Transverse colon (tissue), 4 donors: ENCODE data around the gene RARS1. TPM values are rescaled to one million over a fixed set of nuclear protein-coding genes. Genes with fewer than 3 reads are reported as not detected.

Experiments
- DNase-seq: peaks from one replicate; pipeline ENCODE4 v3.0.0-alpha.2; 2019
- H3K27ac ChIP-seq, 4 donors: fragments of 200-600 bp; sonication (generic); 2 replicates each; pipeline ENCODE4 v1.5.1; 2016 to 2018; ENCODE audit warnings: inconsistent platforms in 4 of 4
- H3K27me3 ChIP-seq: fragments of 200-600 bp; sonication (generic); 2 replicates; pipeline ENCODE4 v1.5.1; 2017; ENCODE audit warnings: inconsistent platforms
- H3K36me3 ChIP-seq, 4 donors: fragments of 200-600 bp; sonication (generic); 2 replicates each; pipeline ENCODE4 v1.5.1; 2017 to 2019; ENCODE audit warnings: inconsistent platforms in 4 of 4
- H3K4me1 ChIP-seq, 4 donors: fragments of 200-600 bp; sonication (generic); 2 replicates each; pipeline ENCODE4 v1.5.1; 2017 to 2020; ENCODE audit warnings: inconsistent platforms in 4 of 4
- H3K4me3 ChIP-seq, 4 donors: fragments of 200-600 bp; sonication (generic); 1 replicate in 1 of 4; 2 replicates in 3 of 4; pipeline versions ENCODE4 v1.5.1 to v1.6.1; 2017 to 2019; ENCODE audit warnings: inconsistent platforms in 4 of 4
- H3K9me3 ChIP-seq, 2 donors: fragments of 200-600 bp; sonication (generic); 2 replicates each; pipeline ENCODE4 v1.5.1; 2017 to 2019; ENCODE audit warnings: inconsistent platforms in 2 of 2
- EP300 ChIP-seq: sonication (generic); formaldehyde crosslinking; IDR thresholded peaks from one replicate; pipeline ENCODE4 v1.6.1; 2017; ENCODE audit warnings: antibody characterized with exemption, low read depth
- POLR2A ChIP-seq: fragments of 450-650 bp; IDR thresholded peaks from one replicate; pipeline ENCODE4 v1.6.1; 2016; ENCODE audit warnings: antibody characterized with exemption, mild to moderate bottlenecking, moderate library complexity
- POLR2AphosphoS5 ChIP-seq, 3 donors: sonication (generic); formaldehyde crosslinking; IDR thresholded peaks; one replicate each; pipeline ENCODE4 v1.6.1; 2016; ENCODE audit warnings: antibody characterized with exemption in 3 of 3
- WGBS, 2 donors: methylation state at CpG; one replicate each; pipeline ENCODE4 v1.1.5; 2018; ENCODE audit warnings: low coverage in 1 of 2; 5-methylcytosine and 5-hydroxymethylcytosine counted together
- in situ Hi-C, 4 donors: fragments of 200-750 bp; cut with MboI; loops; one replicate each; pipeline versions ENCODE4 v1.15.0 to v1.15.1; 2017; ENCODE audit warnings: low sequenced_read_pairs in 3 of 4, low pct_ligation_motif_present in 1 of 4, low pct_unique_long_range_greater_than_20kb in 1 of 4
- intact Hi-C: fragments of 100-400 bp; cut with DNase I; formaldehyde crosslinking; loops from one replicate; pipeline ENCODE4 v1.15.1; 2023; ENCODE audit warnings: low total_unique reads
- total RNA-seq, 4 donors: library from RNA; depleted of rRNA; stranded (reverse); fragments of >200 nt; gene quantifications; one replicate each; pipeline ENCODE4 v1.1.0, GENCODE V29; 2016
- TF ChIP-seq, protein P1 (sequence below), 5 experiments: fragments of 200-600 bp in 3 of 5; fragments of 450-650 bp in 2 of 5; sonication (generic) in 3 of 5; IDR thresholded peaks; 1 replicate in 2 of 5; 2 replicates in 3 of 5; pipeline ENCODE4 v1.5.1; 2016 to 2017; ENCODE audit warnings: antibody characterized with exemption in 5 of 5, inconsistent platforms in 3 of 5, mild to moderate bottlenecking in 2 of 5, moderate library complexity in 1 of 5

Gene RARS1
- total RNA-seq, 4 donors from 2014 or later: 6.6 to 66.8 (median 41.9) TPM

DNA sequence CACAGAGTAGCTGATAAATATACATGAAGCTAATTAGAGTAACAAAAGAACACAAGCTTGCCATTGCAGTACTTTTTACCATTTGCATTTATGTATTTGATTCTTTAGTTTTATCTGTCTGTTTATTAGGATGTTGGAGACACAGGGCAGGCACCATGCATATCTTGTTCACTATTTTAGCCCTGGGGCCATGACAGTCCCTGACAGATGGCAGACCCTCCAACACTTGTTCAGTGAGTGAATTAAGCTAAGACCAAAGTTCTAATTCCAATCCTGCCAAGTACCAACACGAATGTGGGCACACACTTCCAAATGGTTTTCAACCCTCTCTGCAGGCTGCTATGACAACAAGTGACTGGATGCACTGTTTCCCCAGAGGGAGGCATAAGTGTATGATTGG lies 12.0 kb upstream of the RARS1 start:
- in situ Hi-C loops (no loop called here), intact Hi-C loops (no loop called here)
- Histone ChIP-seq H3K9me3 (no peaks in the 10 kb centered on the region), H3K27me3 (no peaks in the 10 kb centered on the region), H3K36me3 (no peaks in the 10 kb centered on the region), H3K4me3 (no peak overlapping the region), H3K27ac (no peak overlapping the region), H3K4me1 (no peaks in the 10 kb centered on the region)
- TF ChIP-seq POLR2AphosphoS5 (IDR thresholded peaks at IDR 0.05) (no peak), EP300 (no peak), POLR2A (no peak)
- TF ChIP-seq, protein P1, sequence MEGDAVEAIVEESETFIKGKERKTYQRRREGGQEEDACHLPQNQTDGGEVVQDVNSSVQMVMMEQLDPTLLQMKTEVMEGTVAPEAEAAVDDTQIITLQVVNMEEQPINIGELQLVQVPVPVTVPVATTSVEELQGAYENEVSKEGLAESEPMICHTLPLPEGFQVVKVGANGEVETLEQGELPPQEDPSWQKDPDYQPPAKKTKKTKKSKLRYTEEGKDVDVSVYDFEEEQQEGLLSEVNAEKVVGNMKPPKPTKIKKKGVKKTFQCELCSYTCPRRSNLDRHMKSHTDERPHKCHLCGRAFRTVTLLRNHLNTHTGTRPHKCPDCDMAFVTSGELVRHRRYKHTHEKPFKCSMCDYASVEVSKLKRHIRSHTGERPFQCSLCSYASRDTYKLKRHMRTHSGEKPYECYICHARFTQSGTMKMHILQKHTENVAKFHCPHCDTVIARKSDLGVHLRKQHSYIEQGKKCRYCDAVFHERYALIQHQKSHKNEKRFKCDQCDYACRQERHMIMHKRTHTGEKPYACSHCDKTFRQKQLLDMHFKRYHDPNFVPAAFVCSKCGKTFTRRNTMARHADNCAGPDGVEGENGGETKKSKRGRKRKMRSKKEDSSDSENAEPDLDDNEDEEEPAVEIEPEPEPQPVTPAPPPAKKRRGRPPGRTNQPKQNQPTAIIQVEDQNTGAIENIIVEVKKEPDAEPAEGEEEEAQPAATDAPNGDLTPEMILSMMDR (IDR thresholded peaks at IDR 0.05): no peak
- WGBS, 2 donors: 60 to 71% methylated on average over 1 of the region's 1 CpG
- no peak for DNase-seq

DNA sequence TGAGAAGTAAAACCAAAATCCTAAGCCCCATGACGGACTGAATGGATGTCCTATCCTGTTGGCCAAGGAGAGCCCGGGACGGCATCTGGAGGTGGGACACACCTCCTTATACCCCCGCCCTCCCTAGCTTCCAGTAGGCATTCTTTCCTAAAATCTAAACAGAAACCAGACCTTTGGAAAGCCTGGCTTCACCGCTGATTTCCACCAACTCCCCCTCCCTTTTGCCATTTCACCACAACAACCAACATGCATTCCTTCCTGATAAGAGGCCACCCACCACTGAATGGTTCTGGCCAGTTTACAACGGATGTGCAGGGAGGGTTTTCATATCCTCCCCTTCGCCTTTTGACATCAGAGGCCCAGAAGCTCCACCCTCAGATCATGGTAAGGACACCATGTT lies 9.2 kb upstream of the RARS1 start:
- TF ChIP-seq, protein P1 (IDR thresholded peaks at IDR 0.05): no peak
- TF ChIP-seq POLR2AphosphoS5 (IDR thresholded peaks at IDR 0.05) (no peak), POLR2A (no peak), EP300 (no peak)

GRCh38 chr5:168479166-168479565 lies 7.1 kb upstream of the RARS1 start:
- no peaks in the 10 kb centered on the region for H3K36me3 ChIP-seq
- H3K27me3 ChIP-seq: no peaks in the 10 kb centered on the region
- in situ Hi-C loops: no loop called here
- H3K4me1 ChIP-seq: no peaks in the 10 kb centered on the region
- WGBS, 2 donors: 84 to 86% methylated on average over 3 of the region's 3 CpGs
- TF ChIP-seq POLR2AphosphoS5 (IDR thresholded peaks at IDR 0.05): no peak
- TF ChIP-seq, protein P1 (IDR thresholded peaks at IDR 0.05): no peak
- no peak for TF ChIP-seq POLR2A
- TF ChIP-seq EP300: no peak
- intact Hi-C loops: no loop called here
- no peak overlapping the region for H3K4me3 ChIP-seq
- H3K9me3 ChIP-seq: no peaks in the 10 kb centered on the region
- DNase-seq: no peak
- no peak overlapping the region for H3K27ac ChIP-seq

More for the DNA sequence above, 9.2 kb upstream of the RARS1 start:
- DNase-seq: no peak
- in situ Hi-C loops (no loop called here), intact Hi-C loops (no loop called here)
- Histone ChIP-seq H3K4me3 (no peak overlapping the region), H3K4me1 (no peaks in the 10 kb centered on the region), H3K9me3 (no peaks in the 10 kb centered on the region), H3K36me3 (no peaks in the 10 kb centered on the region), H3K27me3 (no peaks in the 10 kb centered on the region), H3K27ac (no peak overlapping the region)
- 20 to 56% methylated on average over 2 to 7 of the region's 7 CpGs for WGBS, 2 donors

DNA sequence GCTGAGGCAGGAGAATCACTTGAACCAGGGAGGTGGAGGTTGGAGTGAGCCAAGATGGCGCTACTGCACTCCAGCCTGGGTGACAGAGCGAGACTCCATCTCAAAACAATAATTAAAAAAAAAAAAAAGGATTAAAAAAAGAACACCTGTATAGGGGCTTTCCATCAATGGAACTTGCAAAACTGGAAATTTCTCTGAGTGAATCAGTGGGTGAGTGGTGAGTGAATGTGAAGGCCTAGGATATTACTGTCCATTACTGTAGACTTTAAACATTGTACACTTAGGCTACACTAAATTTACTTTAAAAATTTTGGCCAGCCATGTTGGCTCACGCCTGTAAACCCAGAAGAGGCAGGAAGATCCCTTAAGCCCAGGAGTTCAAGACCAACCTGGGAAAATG lies 5.7 kb upstream of the RARS1 start:
- Histone ChIP-seq H3K27ac (no peak overlapping the region), H3K4me3 (no peak overlapping the region), H3K36me3 (no peaks in the 10 kb centered on the region), H3K9me3 (no peaks in the 10 kb centered on the region), H3K27me3 (no peaks in the 10 kb centered on the region), H3K4me1 (peaks cover 0 to under 1% (median 0%) of the 10 kb centered on the region in 4 donors)
- WGBS, 2 donors: 67 to 90% methylated on average over 1 to 3 of the region's 3 CpGs
- in situ Hi-C loops (no loop called here), intact Hi-C loops (loop anchor here (10.0 kb wide), 2 partner anchors 104 to 616 kb away; no protein-coding TSS in a partner anchor)
- DNase-seq: no peak
- no peak for TF ChIP-seq POLR2A
- TF ChIP-seq, protein P1 (IDR thresholded peaks at IDR 0.05): no peak
- no peak for TF ChIP-seq POLR2AphosphoS5 (IDR thresholded peaks at IDR 0.05)
- no peak for TF ChIP-seq EP300
